A549 (cell line): ENCODE results near the gene PHRF1. TPM values are rescaled to one million over a fixed set of nuclear protein-coding genes. Genes with fewer than 3 reads are reported as not detected.
A peak's percentile ranks its signal among the peaks of the same experiment; 100 is the strongest.

Source experiments
- ATAC-seq, 2 experiments: fragments of 200-7000 bp in 1 of 2; fragments of >200 bp in 1 of 2; cut with Nextera tagmentation in 1 of 2; cut with Tn5 transposase in 1 of 2; 3 replicates each; pipeline versions ENCODE4 v1.8.0 to v1.9.1; 2018 to 2020; ENCODE audit warnings: mild to moderate bottlenecking in 1 of 2, moderate library complexity in 1 of 2
- CTCF ChIA-PET: fragments of 300-600 bp; sonication (Branson Sonifier 250); formaldehyde crosslinking; extraction: SDS; loops from one replicate; lab custom pipeline; 2021; ENCODE audit warnings: antibody characterized with exemption, inconsistent platforms; lab: Yijun Ruan, JAX
- POLR2A ChIA-PET: fragments of 350-600 bp; formaldehyde crosslinking; extraction: SDS; loops from one replicate; lab custom pipeline; 2021; ENCODE audit warnings: antibody characterized with exemption, inconsistent platforms; lab: Yijun Ruan, JAX
- DNase-seq, 2 experiments: peaks; one replicate each; pipeline versions ENCODE4 v3.0.0 to v3.0.0-alpha.2; 2011 to 2016; ENCODE audit warnings: low read depth in 1 of 2, low spot score in 1 of 2
- FAIRE-seq: peaks from 2 replicates; lab custom pipeline; 2011; peaks lifted over from hg19 to GRCh38; lab: Jason Lieb, UNC
- H3K27ac ChIP-seq, 2 experiments: fragments of >200 bp; sonication (Bioruptor Twin); formaldehyde crosslinking; 3 replicates each; pipeline ENCODE4 v1.5.1; 2016 to 2017
- H3K4me1 ChIP-seq: fragments of >200 bp; sonication (Bioruptor Twin); formaldehyde crosslinking; 3 replicates; pipeline ENCODE4 v1.6.1; 2016
- H3K4me2 ChIP-seq: fragments of >200 bp; sonication (Bioruptor Twin); formaldehyde crosslinking; 3 replicates; pipeline ENCODE4 v1.6.1; 2016
- H3K4me3 ChIP-seq: fragments of >200 bp; sonication (Bioruptor Twin); formaldehyde crosslinking; 3 replicates; pipeline ENCODE4 v1.5.1; 2016
- H3K9me3 ChIP-seq: fragments of >200 bp; sonication (Bioruptor Twin); formaldehyde crosslinking; 3 replicates; pipeline ENCODE4 v1.6.1; 2016
- CBX2 ChIP-seq: fragments of 200-600 bp; sonication (generic); IDR thresholded peaks from 2 replicates; pipeline ENCODE4 v1.6.1; 2016; ENCODE audit warnings: low read depth, mild to moderate bottlenecking, borderline replicate concordance
- CBX8 ChIP-seq: fragments of 200-600 bp; sonication (generic); IDR thresholded peaks from 2 replicates; pipeline ENCODE4 v1.6.1; 2016
- CHD2 ChIP-seq: fragments of 150-350 bp; IDR thresholded peaks from 2 replicates; pipeline ENCODE4 v1.6.1; 2014; ENCODE audit warnings: low read length; ENCODE audit not compliant: partially characterized antibody
- CHD4 ChIP-seq: fragments of 200-600 bp; sonication (generic); IDR thresholded peaks from 2 replicates; pipeline ENCODE4 v1.6.1; 2016; ENCODE audit warnings: antibody characterized with exemption, mild to moderate bottlenecking, borderline replicate concordance
- EP300 ChIP-seq, 2 experiments: fragments of >200 bp; sonication (Bioruptor Twin); formaldehyde crosslinking; IDR thresholded peaks; 2 replicates in 1 of 2; 3 replicates in 1 of 2; pipeline ENCODE4 v1.6.1; 2016 to 2017
- FOSL2 ChIP-seq, 2 experiments: fragments of 450-650 bp in 1 of 2; fragments of >200 bp in 1 of 2; sonication (Bioruptor Twin) in 1 of 2; formaldehyde crosslinking; IDR thresholded peaks; 2 replicates each; pipeline versions ENCODE4 v1.5.0 to v1.6.1; 2016 to 2020; ENCODE audit warnings: mild to moderate bottlenecking in 1 of 2, moderate library complexity in 1 of 2
- FOXS1 ChIP-seq: fragments of 250-450 bp; sonication (Bioruptor Pico); IDR thresholded peaks from 2 replicates; pipeline ENCODE4 v1.5.0; 2020; ENCODE audit warnings: mild to moderate bottlenecking, moderate library complexity
- GATA3 ChIP-seq: IDR thresholded peaks from 2 replicates; pipeline ENCODE4 v1.6.1; 2012; ENCODE audit warnings: borderline replicate concordance
- HEYL ChIP-seq: fragments of 250-450 bp; sonication (Bioruptor Pico); IDR thresholded peaks from 2 replicates; pipeline ENCODE4 v1.8.0; 2021; ENCODE audit warnings: mild to moderate bottlenecking, moderate library complexity
- KDM5A ChIP-seq: fragments of 200-600 bp; sonication (generic); IDR thresholded peaks from 2 replicates; pipeline ENCODE4 v1.6.1; 2016; ENCODE audit warnings: antibody characterized with exemption, mild to moderate bottlenecking
- MAFK ChIP-seq: fragments of 450-650 bp; IDR thresholded peaks from 2 replicates; pipeline ENCODE4 v1.6.1; 2014; ENCODE audit not compliant: partially characterized antibody
- MAZ ChIP-seq: fragments of 150-350 bp; IDR thresholded peaks from 2 replicates; pipeline ENCODE4 v1.6.1; 2014; ENCODE audit warnings: antibody characterized with exemption, low read depth, low read length, borderline replicate concordance
- NFE2L2 ChIP-seq: fragments of 150-350 bp; conservative IDR thresholded peaks from 2 replicates; pipeline ENCODE4 v1.6.1; 2014; ENCODE audit warnings: low read length
- NR3C1 ChIP-seq: fragments of >200 bp; sonication (Bioruptor Twin); formaldehyde crosslinking; IDR thresholded peaks from 3 replicates; pipeline ENCODE4 v1.6.1; 2017
- PHF8 ChIP-seq: fragments of 200-600 bp; sonication (generic); IDR thresholded peaks from 2 replicates; pipeline ENCODE4 v1.6.1; 2016; ENCODE audit warnings: low read depth, mild to moderate bottlenecking, antibody characterized with exemption, moderate library complexity, borderline replicate concordance
- POLR2A ChIP-seq: IDR thresholded peaks from 2 replicates; pipeline ENCODE4 v1.6.1; 2012; ENCODE audit warnings: mild to moderate bottlenecking, low read length
- RARB ChIP-seq: fragments of 250-450 bp; sonication (Bioruptor Pico); IDR thresholded peaks from 2 replicates; pipeline ENCODE4 v1.8.0; 2021; ENCODE audit warnings: mild to moderate bottlenecking, moderate library complexity
- RCOR1 ChIP-seq: fragments of 150-350 bp; IDR thresholded peaks from 2 replicates; pipeline ENCODE4 v1.6.1; 2014; ENCODE audit warnings: antibody characterized with exemption, low read length, low read depth
- SMC3 ChIP-seq: fragments of >200 bp; sonication (Bioruptor Twin); formaldehyde crosslinking; IDR thresholded peaks from 3 replicates; pipeline ENCODE4 v1.6.1; 2018; ENCODE audit warnings: inconsistent platforms
- SREBF2 ChIP-seq: fragments of 450-650 bp; IDR thresholded peaks from 2 replicates; pipeline ENCODE4 v1.6.1; 2014; ENCODE audit warnings: mild to moderate bottlenecking, moderate library complexity
- TP53 ChIP-seq: fragments of 250-450 bp; sonication (Bioruptor Pico); IDR thresholded peaks from 2 replicates; pipeline ENCODE4 v1.5.0; 2021; ENCODE audit warnings: mild to moderate bottlenecking, moderate library complexity
- ZNF302 ChIP-seq: fragments of 250-450 bp; sonication (Bioruptor Pico); IDR thresholded peaks from 2 replicates; pipeline ENCODE4 v1.9.0; 2021; ENCODE audit warnings: inconsistent platforms, mild to moderate bottlenecking, moderate library complexity
- ZSCAN20 ChIP-seq: fragments of 250-450 bp; sonication (Bioruptor Pico); IDR thresholded peaks from 2 replicates; pipeline ENCODE4 v1.8.0; 2022; ENCODE audit warnings: mild to moderate bottlenecking, moderate library complexity
- WGBS: methylation state at CpG from one replicate; pipeline ENCODE4 v1.1.6; 2017; ENCODE audit errors: missing lambda C conversion rate; 5-methylcytosine and 5-hydroxymethylcytosine counted together
- polyA plus RNA-seq, 4 experiments: library from polyadenylated mRNA; depleted of rRNA in 3 of 4; stranded (reverse); fragments of >200 nt; fragmentation: RNase III in 1 of 4; extraction: RNeasy Plus Mini Kit Qiagen cat#74134 plus additional on column Dnase treatment in 1 of 4; gene quantifications; 2 replicates in 3 of 4; 3 replicates in 1 of 4; pipeline ENCODE4 v1.2.3, GENCODE V29; 2011 to 2017
- TF ChIP-seq, protein P1 (sequence below): fragments of >200 bp; sonication (Bioruptor Twin); formaldehyde crosslinking; IDR thresholded peaks from 3 replicates; pipeline ENCODE4 v1.5.1; 2016
- TF ChIP-seq, protein P2 (sequence below): IDR thresholded peaks from 2 replicates; pipeline ENCODE4 v1.6.1; 2012
- TF ChIP-seq, protein P3 (sequence below): fragments of 250-450 bp; sonication (Bioruptor Pico); IDR thresholded peaks from 2 replicates; pipeline ENCODE4 v1.5.0; 2021; ENCODE audit warnings: mild to moderate bottlenecking, moderate library complexity, borderline replicate concordance
- TF ChIP-seq, protein P4 (sequence below): fragments of 250-450 bp; sonication (Bioruptor Pico); IDR thresholded peaks from 2 replicates; pipeline ENCODE4 v1.5.0; 2020; ENCODE audit warnings: low read depth, mild to moderate bottlenecking, moderate library complexity

PHRF1 gene
- polyA plus RNA-seq, 2 of the 4 experiments (the other 2 are of a cell fraction): 10.8 to 25.3 TPM

DNA sequence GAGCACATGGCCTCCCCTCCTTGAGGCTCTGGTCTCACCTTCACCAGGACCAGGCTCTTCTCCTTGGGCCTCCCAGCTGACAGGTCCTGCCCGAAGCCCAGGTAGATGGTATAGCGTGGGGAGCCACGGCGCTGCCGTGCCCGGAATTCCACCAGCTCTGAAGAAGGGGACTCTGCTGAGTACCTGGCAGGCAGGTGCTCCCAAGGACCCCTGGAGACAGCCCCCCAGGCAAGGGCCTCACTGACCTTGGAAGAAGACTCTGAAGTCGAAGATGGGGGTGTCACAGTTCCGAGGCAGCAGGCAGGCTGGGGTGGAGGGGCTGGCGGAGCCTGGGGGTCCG is 36.7 kb downstream of the PHRF1 start:
- Histone ChIP-seq H3K27ac (no peak overlapping the region), H3K4me2 (no peak overlapping the region), H3K4me3 (no peak overlapping the region), H3K4me1 (peaks cover 13% of the 10 kb centered on the region; the same call in 2 of the 3 replicates), H3K9me3 (no peaks in the 10 kb centered on the region)
- POLR2A ChIA-PET: interaction anchor here (1.0 to 1.5 kb wide), 2 partner anchors 37 kb away, joined by 4 to 5 read pairs; partner anchors contain the start of gene PHRF1
- DNase-seq (no peak), ATAC-seq (no peak), FAIRE-seq (no peak)
- CTCF ChIA-PET: interaction anchor here (0.7 to 1.5 kb wide), 5 partner anchors 10 to 111 kb away, joined by 3 to 5 read pairs (median 3); no protein-coding TSS in a partner anchor
- 98% methylated on average over 6 of the region's 10 CpGs for WGBS
- no peak for TF ChIP-seq SREBF2
- TF ChIP-seq HEYL (CRISPR knock-in tag): no peak
- TF ChIP-seq POLR2A: no peak
- TF ChIP-seq NFE2L2: no peak
- no peak for TF ChIP-seq MAFK
- TF ChIP-seq CHD2: no peak
- no peak for TF ChIP-seq CBX2
- TF ChIP-seq KDM5A: no peak
- no peak for TF ChIP-seq ZNF302 (CRISPR knock-in tag)
- no peak for TF ChIP-seq MAZ
- no peak for TF ChIP-seq CHD4
- no peak for TF ChIP-seq FOSL2 (IDR thresholded peaks at IDR 0.05)
- TF ChIP-seq FOSL2 (CRISPR knock-in tag; IDR thresholded peaks at IDR 0.05): no peak
- TF ChIP-seq, protein P1, sequence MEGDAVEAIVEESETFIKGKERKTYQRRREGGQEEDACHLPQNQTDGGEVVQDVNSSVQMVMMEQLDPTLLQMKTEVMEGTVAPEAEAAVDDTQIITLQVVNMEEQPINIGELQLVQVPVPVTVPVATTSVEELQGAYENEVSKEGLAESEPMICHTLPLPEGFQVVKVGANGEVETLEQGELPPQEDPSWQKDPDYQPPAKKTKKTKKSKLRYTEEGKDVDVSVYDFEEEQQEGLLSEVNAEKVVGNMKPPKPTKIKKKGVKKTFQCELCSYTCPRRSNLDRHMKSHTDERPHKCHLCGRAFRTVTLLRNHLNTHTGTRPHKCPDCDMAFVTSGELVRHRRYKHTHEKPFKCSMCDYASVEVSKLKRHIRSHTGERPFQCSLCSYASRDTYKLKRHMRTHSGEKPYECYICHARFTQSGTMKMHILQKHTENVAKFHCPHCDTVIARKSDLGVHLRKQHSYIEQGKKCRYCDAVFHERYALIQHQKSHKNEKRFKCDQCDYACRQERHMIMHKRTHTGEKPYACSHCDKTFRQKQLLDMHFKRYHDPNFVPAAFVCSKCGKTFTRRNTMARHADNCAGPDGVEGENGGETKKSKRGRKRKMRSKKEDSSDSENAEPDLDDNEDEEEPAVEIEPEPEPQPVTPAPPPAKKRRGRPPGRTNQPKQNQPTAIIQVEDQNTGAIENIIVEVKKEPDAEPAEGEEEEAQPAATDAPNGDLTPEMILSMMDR: no peak
- TF ChIP-seq, protein P2, sequence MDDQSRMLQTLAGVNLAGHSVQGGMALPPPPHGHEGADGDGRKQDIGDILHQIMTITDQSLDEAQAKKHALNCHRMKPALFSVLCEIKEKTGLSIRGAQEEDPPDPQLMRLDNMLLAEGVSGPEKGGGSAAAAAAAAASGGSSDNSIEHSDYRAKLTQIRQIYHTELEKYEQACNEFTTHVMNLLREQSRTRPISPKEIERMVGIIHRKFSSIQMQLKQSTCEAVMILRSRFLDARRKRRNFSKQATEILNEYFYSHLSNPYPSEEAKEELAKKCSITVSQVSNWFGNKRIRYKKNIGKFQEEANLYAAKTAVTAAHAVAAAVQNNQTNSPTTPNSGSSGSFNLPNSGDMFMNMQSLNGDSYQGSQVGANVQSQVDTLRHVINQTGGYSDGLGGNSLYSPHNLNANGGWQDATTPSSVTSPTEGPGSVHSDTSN: no peak
- no peak for TF ChIP-seq PHF8
- no peak for TF ChIP-seq RCOR1
- no peak for TF ChIP-seq CBX8
- TF ChIP-seq, protein P3, sequence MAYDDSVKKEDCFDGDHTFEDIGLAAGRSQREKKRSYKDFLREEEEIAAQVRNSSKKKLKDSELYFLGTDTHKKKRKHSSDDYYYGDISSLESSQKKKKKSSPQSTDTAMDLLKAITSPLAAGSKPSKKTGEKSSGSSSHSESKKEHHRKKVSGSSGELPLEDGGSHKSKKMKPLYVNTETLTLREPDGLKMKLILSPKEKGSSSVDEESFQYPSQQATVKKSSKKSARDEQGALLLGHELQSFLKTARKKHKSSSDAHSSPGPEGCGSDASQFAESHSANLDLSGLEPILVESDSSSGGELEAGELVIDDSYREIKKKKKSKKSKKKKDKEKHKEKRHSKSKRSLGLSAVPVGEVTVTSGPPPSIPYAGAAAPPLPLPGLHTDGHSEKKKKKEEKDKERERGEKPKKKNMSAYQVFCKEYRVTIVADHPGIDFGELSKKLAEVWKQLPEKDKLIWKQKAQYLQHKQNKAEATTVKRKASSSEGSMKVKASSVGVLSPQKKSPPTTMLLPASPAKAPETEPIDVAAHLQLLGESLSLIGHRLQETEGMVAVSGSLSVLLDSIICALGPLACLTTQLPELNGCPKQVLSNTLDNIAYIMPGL (CRISPR knock-in tag): no peak
- TF ChIP-seq, protein P4, sequence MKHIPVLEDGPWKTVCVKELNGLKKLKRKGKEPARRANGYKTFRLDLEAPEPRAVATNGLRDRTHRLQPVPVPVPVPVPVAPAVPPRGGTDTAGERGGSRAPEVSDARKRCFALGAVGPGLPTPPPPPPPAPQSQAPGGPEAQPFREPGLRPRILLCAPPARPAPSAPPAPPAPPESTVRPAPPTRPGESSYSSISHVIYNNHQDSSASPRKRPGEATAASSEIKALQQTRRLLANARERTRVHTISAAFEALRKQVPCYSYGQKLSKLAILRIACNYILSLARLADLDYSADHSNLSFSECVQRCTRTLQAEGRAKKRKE (CRISPR knock-in tag): no peak
- no peak for TF ChIP-seq EP300 (IDR thresholded peaks at IDR 0.05)

DNA sequence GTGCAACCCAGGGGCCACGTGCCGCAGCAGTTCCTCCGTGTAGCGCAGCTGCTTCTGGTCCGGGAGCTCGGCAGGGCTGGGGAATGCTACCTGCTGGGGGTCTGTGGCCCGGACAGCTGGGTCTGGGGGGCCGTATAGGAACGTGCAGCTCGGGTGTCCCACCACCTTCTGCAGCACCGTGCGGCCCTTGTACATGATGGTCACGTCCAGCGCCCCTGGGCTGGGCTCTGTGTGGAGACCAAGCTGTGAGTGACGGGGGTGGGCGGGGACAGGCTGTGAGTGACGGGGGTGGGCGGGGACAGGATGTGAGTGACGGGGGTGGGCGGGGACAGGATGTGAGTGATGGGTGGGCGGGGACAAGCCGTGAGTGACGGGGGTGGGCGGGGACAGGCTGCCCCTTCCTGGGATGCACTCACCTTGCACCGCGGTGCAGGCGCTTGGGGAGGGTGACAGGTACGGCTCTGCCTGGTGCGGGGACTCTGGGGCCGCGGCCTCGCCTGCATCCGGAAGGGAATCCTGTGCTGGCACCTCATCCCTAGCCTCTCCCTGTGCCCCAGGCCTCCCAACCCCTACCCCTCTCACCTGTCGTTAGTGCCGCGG is 37.2 kb downstream of the PHRF1 start:
- H3K4me1 ChIP-seq: peaks cover 13% of the 10 kb centered on the region; the same call in 2 of the 3 replicates
- TF ChIP-seq CHD2 (no peak), TP53 (CRISPR knock-in tag) (no peak), GATA3 (no peak), RARB (CRISPR knock-in tag) (no peak), NR3C1 (no peak), SMC3 (no peak), ZSCAN20 (CRISPR knock-in tag) (no peak), KDM5A (no peak), MAFK (no peak), FOXS1 (no peak)
- TF ChIP-seq, protein P4 (CRISPR knock-in tag): no peak
- no peak overlapping the region for H3K4me2 ChIP-seq
- no peaks in the 10 kb centered on the region for H3K9me3 ChIP-seq
- H3K4me3 ChIP-seq: no peak overlapping the region
- peak; percentile 33 to 49 for DNase-seq
- FAIRE-seq: no peak
- ChIA-PET CTCF (interaction anchor here (0.7 to 1.5 kb wide), 5 partner anchors 10 to 111 kb away, joined by 3 to 5 read pairs (median 3); no protein-coding TSS in a partner anchor), POLR2A (interaction anchor here (1.0 to 1.5 kb wide), 2 partner anchors 12 to 38 kb away, joined by 3 to 5 read pairs; no protein-coding TSS in a partner anchor)
- WGBS: 91% methylated on average over 15 of the region's 36 CpGs
- ATAC-seq: peak in 1 of 2 experiments; percentile 12; a peak in 3 of 6 replicates
- H3K27ac ChIP-seq: no peak overlapping the region
